ENCODE results near the gene VWA5B1. TPM values are rescaled to one million over a fixed set of nuclear protein-coding genes. Genes with fewer than 3 reads are reported as not detected.

Gene VWA5B1
- total and polyA plus RNA-seq, 10 of the 15 experiments (the other 5 are each of a cell fraction or from before 2014, with no cell fraction given): under 0.01 to 0.05 (median 0.01) TPM; not detected in 7

GRCh38 chr1:20255666-20256065, 35.0 kb upstream of the VWA5B1 start (continued):
- TF ChIP-seq MEF2A (IDR thresholded peaks at IDR 0.05; ENCODE audit: insufficient read depth, low read depth, low read length) (no peak), NR2C1 (IDR thresholded peaks at IDR 0.05) (no peak), MYB (IDR thresholded peaks at IDR 0.05; ENCODE audit: borderline replicate concordance, low read depth, low read length) (no peak), RELB (IDR thresholded peaks at IDR 0.05; ENCODE audit: low read depth) (no peak), RAD21 (IDR thresholded peaks at IDR 0.05; ENCODE audit: insufficient read depth, low read depth, low read length) (no peak), SMAD5 (IDR thresholded peaks at IDR 0.05; ENCODE audit: low read depth) (no peak), CBX3 (IDR thresholded peaks at IDR 0.05; ENCODE audit: borderline replicate concordance, low read depth) (no peak)

GRCh38 chr1:20259646-20260045, 31.0 kb upstream of the VWA5B1 start:
- ChIA-PET RAD21 (ENCODE audit: unreplicated experiment) (no interaction called here), CTCF (interaction anchor here (1.0 to 2.0 kb wide), 3 partner anchors 32 to 233 kb away, joined by 3 to 4 read pairs (median 4); no protein-coding TSS in a partner anchor), POLR2A (no interaction called here), SMC1A (ENCODE audit: uncharacterized antibody, unreplicated experiment) (no interaction called here)
- in situ Hi-C loops (cut with MboI): no loop called here
- ATAC-seq (no peak), DNase-seq (ENCODE audit: low read depth, low spot score) (no peak), FAIRE-seq (no peak)
- no peaks in the 10 kb centered on the region; a peak in 1 of 4 replicates for H3K36me3 ChIP-seq (ENCODE audit: control insufficient read depth in 2 of 2, insufficient read depth in 2 of 2, low read length in 1 of 2)
- no peaks in the 10 kb centered on the region for H3K4me1 ChIP-seq (ENCODE audit: control insufficient read depth, insufficient read depth, low read length)
- no peaks in the 10 kb centered on the region; a peak in 2 of 4 replicates for H3K27me3 ChIP-seq (replicated peaks in 1 of 2; ENCODE audit: control insufficient read depth in 2 of 2, insufficient read depth in 2 of 2, low read length in 1 of 2)
- no peak overlapping the region for H3K27ac ChIP-seq (ENCODE audit: control insufficient read depth, insufficient read depth)
- no peaks in the 10 kb centered on the region for H3K9me3 ChIP-seq (replicated peaks; ENCODE audit: control insufficient read depth, insufficient read depth, low read length)
- TF ChIP-seq POLR2A (IDR thresholded peaks at IDR 0.05; ENCODE audit: low read depth, low read length) (no peak), IRF4 (IDR thresholded peaks at IDR 0.05; ENCODE audit: low read depth, low read length) (no peak), NKRF (conservative IDR thresholded peaks at IDR 0.05) (no peak), USF1 (IDR thresholded peaks at IDR 0.05; ENCODE audit: borderline replicate concordance, extremely low read length, insufficient read depth, low read depth, low read length) (no peak), WRNIP1 (IDR thresholded peaks at IDR 0.05; ENCODE audit: borderline replicate concordance, low read depth, low read length) (no peak)
- WGBS (ENCODE audit: insufficient coverage, insufficient replicate concordance, low lambda C conversion rate, missing lambda C conversion rate): 15% methylated on average over 3 of the region's 3 CpGs
- no peak overlapping the region for H3K4me2 ChIP-seq (ENCODE audit: control insufficient read depth, insufficient read depth)
- H2AFZ ChIP-seq (ENCODE audit: control insufficient read depth, low read depth, low read length): no peak overlapping the region
- BruUV-seq (replicated peaks): no TSS peak
- H3K4me3 ChIP-seq: no peak overlapping the region
- H3K79me2 ChIP-seq (ENCODE audit: control insufficient read depth, insufficient read depth, low read length): no peaks in the 10 kb centered on the region
- H4K20me1 ChIP-seq (ENCODE audit: control insufficient read depth, insufficient read depth): no peaks in the 10 kb centered on the region
- intact Hi-C loops (cut with micrococcal nuclease; ENCODE audit: unreplicated experiment): no loop called here
- H3K9ac ChIP-seq (ENCODE audit: control insufficient read depth, insufficient read depth, low read length): no peak overlapping the region
